Esophagus (tissue), 2 donors: Measurements from ENCODE around the gene FBXL4. TPM values are rescaled to one million over a fixed set of nuclear protein-coding genes. Genes with fewer than 3 reads are reported as not detected.
"Not testable (repeated sequence)": the region's sequence is repeated elsewhere in the genome, so short reads cannot be mapped to it uniquely, and the experiment has no call there.

Source experiments
- H3K27ac ChIP-seq, 2 donors: one replicate each; pipeline ENCODE4 v1.5.1; 2013; ENCODE audit warnings: low read depth in 2 of 2, mild to moderate bottlenecking in 2 of 2, inconsistent platforms in 1 of 2, low read length in 1 of 2, moderate library complexity in 1 of 2
- H3K27me3 ChIP-seq, 2 donors: one replicate each; pipeline ENCODE4 v1.6.1; 2013; ENCODE audit warnings: low read length in 2 of 2, control low read depth in 1 of 2, mild to moderate bottlenecking in 1 of 2; ENCODE audit not compliant: insufficient read depth in 2 of 2, control insufficient read depth in 1 of 2
- H3K36me3 ChIP-seq, 2 donors: one replicate each; pipeline ENCODE4 v1.6.1; 2013; ENCODE audit warnings: low read length in 1 of 2; ENCODE audit not compliant: control insufficient read depth in 2 of 2, insufficient read depth in 2 of 2
- H3K4me1 ChIP-seq, 2 donors: one replicate each; pipeline ENCODE4 v1.6.1; 2013; ENCODE audit warnings: low read length in 1 of 2; ENCODE audit not compliant: control insufficient read depth in 2 of 2, insufficient read depth in 2 of 2
- H3K4me3 ChIP-seq, 2 donors: one replicate each; pipeline ENCODE4 v1.5.1; 2013; ENCODE audit warnings: low read length in 2 of 2, mild to moderate bottlenecking in 2 of 2, low read depth in 1 of 2, moderate library complexity in 1 of 2
- H3K9me3 ChIP-seq, 2 donors: one replicate each; pipeline ENCODE4 v1.6.1; 2013; ENCODE audit warnings: mild to moderate bottlenecking in 2 of 2, low read depth in 1 of 2, low read length in 1 of 2, moderate library complexity in 1 of 2; ENCODE audit not compliant: control insufficient read depth in 2 of 2, insufficient read depth in 1 of 2
- WGBS, 2 donors: extraction: QIAGEN DNeasy Blood & Tissue Kit; methylation state at CpG; one replicate each; pipeline ENCODE4 v1.1.7; 2013; 5-methylcytosine and 5-hydroxymethylcytosine counted together
- polyA plus RNA-seq, 2 donors: library from polyadenylated mRNA; stranded (reverse); fragments of 200-250 nt; gene quantifications; one replicate each; pipeline ENCODE4 v1.2.3, GENCODE V29; 2013
- donor health status: healthy with polysubstance abuse.
- donor health status: Bipolar disorder and iron deficiency.

Gene FBXL4
- polyA plus RNA-seq, 2 donors, result 2.4 to 2.9 TPM

GRCh38 chr6:98932381-98932780 lies 15.4 kb downstream of the FBXL4 start:
- peaks cover 0 to 2% of the 10 kb centered on the region in 2 donors for H3K4me1 ChIP-seq
- no peak overlapping the region for H3K27ac ChIP-seq
- H3K4me3 ChIP-seq, result no peak overlapping the region
- H3K36me3 ChIP-seq, result peaks cover 0 to 2% of the 10 kb centered on the region in 2 donors
- 77 to 81% methylated on average over 7 of the region's 7 CpGs for WGBS, 2 donors
- no peaks in the 10 kb centered on the region for H3K9me3 ChIP-seq
- H3K27me3 ChIP-seq, result no peaks in the 10 kb centered on the region

GRCh38 chr6:98931696-98932095 lies 16.1 kb downstream of the FBXL4 start:
- Histone ChIP-seq H3K36me3 (peaks cover 1 to 2% of the 10 kb centered on the region in 2 donors), H3K27ac (no peak overlapping the region), H3K27me3 (no peaks in the 10 kb centered on the region), H3K4me3 (no peak overlapping the region), H3K9me3 (no peaks in the 10 kb centered on the region), H3K4me1 (peaks cover 0 to 2% of the 10 kb centered on the region in 2 donors)
- 85 to 86% methylated on average over 3 of the region's 3 CpGs for WGBS, 2 donors

DNA sequence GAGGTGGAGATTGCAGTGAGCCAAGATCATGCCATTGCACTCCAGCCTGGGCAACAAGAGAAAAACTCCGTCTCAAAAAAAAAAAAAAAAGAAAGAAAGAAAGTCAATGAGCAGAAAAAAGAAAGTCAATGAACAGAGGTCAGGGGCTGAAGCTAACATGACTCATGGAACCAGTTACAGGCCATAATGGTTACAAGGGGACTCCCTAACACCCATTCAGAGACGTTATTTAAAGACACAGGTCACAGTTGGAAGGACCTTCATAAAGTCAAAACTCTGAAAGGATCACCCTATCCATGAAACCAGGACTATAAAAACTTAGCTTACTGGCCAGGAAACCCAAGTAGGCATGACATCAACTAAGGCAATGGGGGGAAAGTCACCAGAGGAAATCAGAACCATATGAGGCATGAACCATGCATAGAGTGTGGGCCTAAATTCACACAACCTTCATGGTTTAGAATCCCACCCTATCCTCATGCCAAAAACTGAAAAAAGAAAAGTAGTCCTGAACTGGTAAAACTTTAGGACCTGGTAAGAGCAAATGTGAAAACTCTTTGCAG lies 18.2 kb downstream of the FBXL4 start:
- Histone ChIP-seq H3K36me3 (peaks cover 2% of the 10 kb centered on the region in 2 donors), H3K4me1 (peaks cover 0 to 2% of the 10 kb centered on the region in 2 donors), H3K4me3 (no peak overlapping the region), H3K9me3 (no peaks in the 10 kb centered on the region), H3K27me3 (no peaks in the 10 kb centered on the region), H3K27ac (no peak overlapping the region)
- WGBS, 2 donors, result 88 to 94% methylated on average over 2 of the region's 2 CpGs

- WGBS, 2 donors, result 95 to 97% methylated on average over 3 of the region's 3 CpGs
- Histone ChIP-seq H3K36me3 (peaks cover 2% of the 10 kb centered on the region in 2 donors), H3K4me1 (peaks cover 0 to 2% of the 10 kb centered on the region in 2 donors), H3K4me3 (no peak overlapping the region), H3K9me3 (no peaks in the 10 kb centered on the region), H3K27me3 (no peaks in the 10 kb centered on the region), H3K27ac (no peak overlapping the region)
Observed at GRCh38 chr6:98928688-98929087, 19.1 kb downstream of the FBXL4 start.

GRCh38 chr6:98927534-98927933 lies 20.2 kb downstream of the FBXL4 start:
- Histone ChIP-seq H3K27ac (no peak overlapping the region), H3K27me3 (no peaks in the 10 kb centered on the region), H3K36me3 (peaks cover 0 to 4% of the 10 kb centered on the region in 2 donors), H3K4me3 (no peak overlapping the region), H3K4me1 (no peaks in the 10 kb centered on the region), H3K9me3 (no peaks in the 10 kb centered on the region)

GRCh38 chr6:98925831-98926230 lies 21.9 kb downstream of the FBXL4 start:
- H3K4me3 ChIP-seq, result no peak overlapping the region
- H3K4me1 ChIP-seq, result no peaks in the 10 kb centered on the region
- H3K27me3 ChIP-seq, result no peaks in the 10 kb centered on the region
- H3K27ac ChIP-seq, result no peak overlapping the region
- H3K36me3 ChIP-seq, result peaks cover 0 to 4% of the 10 kb centered on the region in 2 donors
- H3K9me3 ChIP-seq, result no peaks in the 10 kb centered on the region
- WGBS, 2 donors, result 67 to 82% methylated on average over 5 of the region's 5 CpGs

DNA sequence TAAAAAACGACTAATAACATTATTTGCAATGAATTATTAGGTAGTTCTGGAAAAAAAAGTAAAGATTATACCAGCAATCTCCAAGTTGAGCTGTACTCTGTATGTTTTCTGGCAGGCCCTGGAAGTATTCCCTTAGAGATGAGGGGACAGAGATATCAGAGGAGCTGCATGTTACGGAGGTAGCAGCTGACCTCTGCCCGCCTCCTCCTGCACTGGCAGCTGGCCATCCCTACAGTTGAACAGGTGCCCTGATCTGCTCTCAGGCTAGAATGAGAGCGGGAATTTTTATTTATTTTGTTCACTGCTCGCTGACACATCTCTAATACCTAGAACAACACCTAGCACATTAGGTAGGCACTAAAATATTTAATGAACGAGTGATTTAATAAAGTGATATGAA lies 23.1 kb downstream of the FBXL4 start:
- H3K36me3 ChIP-seq, result peaks cover 0 to 4% of the 10 kb centered on the region in 2 donors
- H3K27me3 ChIP-seq, result no peaks in the 10 kb centered on the region
- H3K4me1 ChIP-seq, result no peaks in the 10 kb centered on the region
- WGBS, 2 donors, result 64 to 87% methylated on average over 6 of the region's 6 CpGs
- H3K4me3 ChIP-seq, result no peak overlapping the region
- no peaks in the 10 kb centered on the region for H3K9me3 ChIP-seq
- H3K27ac ChIP-seq, result no peak overlapping the region

DNA sequence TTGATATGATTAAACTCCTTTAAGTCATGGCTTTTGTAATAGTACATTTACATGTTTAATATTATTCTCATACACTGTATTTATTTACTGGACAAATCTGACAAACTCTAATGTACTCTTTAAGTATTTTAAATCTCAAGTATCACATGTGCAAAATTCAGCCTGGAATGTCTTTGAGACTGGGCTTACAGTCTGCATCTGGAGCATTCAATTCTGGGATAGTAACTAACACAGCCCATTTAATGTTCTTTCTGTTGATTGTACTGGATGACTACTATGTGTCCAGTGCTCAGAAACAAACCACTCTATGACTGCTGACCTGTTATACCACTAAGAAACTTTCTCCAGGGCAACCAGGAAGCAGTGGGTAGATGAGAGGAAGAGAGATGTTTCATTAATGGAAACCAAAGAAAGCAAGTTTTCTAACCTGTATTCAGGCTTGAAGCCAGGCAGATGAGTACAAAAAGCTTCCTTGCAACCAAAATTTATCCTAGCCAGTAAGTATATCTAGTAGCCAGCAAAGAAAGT lies 26.8 kb downstream of the FBXL4 start:
- no peaks in the 10 kb centered on the region for H3K4me1 ChIP-seq

GRCh38 chr6:98910946-98911345 lies 36.8 kb downstream of the FBXL4 start:
- H3K9me3 ChIP-seq, H3K4me3 ChIP-seq, H3K27me3 ChIP-seq, H3K36me3 ChIP-seq, H3K4me1 ChIP-seq, H3K27ac ChIP-seq: not testable (repeated sequence)
- WGBS, 2 donors, result 88 to 96% methylated on average over 12 to 13 of the region's 13 CpGs

More for the DNA sequence above, 26.8 kb downstream of the FBXL4 start:
- Histone ChIP-seq H3K27me3 (no peaks in the 10 kb centered on the region), H3K36me3 (peaks cover 0 to 2% of the 10 kb centered on the region in 2 donors), H3K4me3 (no peak overlapping the region), H3K27ac (no peak overlapping the region), H3K9me3 (no peaks in the 10 kb centered on the region)

DNA sequence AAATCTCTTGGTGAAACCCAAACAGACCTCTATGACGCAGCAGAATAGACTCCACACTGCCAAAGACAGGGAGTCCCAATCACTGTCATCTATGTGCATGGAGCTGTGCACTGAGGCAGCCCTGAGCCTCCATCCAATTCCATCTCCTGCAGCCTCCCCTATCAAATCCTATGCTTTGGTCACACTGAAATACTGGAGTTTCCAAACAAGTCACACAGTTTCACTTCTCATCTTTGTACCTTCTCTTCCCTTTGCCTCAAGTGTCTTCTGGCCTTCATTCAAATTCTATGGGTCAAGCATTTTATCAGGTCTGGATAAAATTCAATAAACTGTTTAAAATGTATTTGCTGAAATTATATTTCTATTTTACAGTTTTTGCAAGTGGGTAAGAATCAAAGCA lies 38.5 kb downstream of the FBXL4 start:
- Histone ChIP-seq H3K4me3 (no peak overlapping the region), H3K27me3 (no peaks in the 10 kb centered on the region), H3K9me3 (peaks cover 0 to 2% of the 10 kb centered on the region in 2 donors)

More for the DNA sequence above, 38.5 kb downstream of the FBXL4 start:
- Histone ChIP-seq H3K27ac (no peak overlapping the region), H3K36me3 (no peaks in the 10 kb centered on the region), H3K4me1 (no peaks in the 10 kb centered on the region)
- WGBS, 2 donors, result 91 to 92% methylated on average over 1 of the region's 1 CpG
